Ishikawa (cell line): ENCODE results near the gene VPS26C.
A peak's percentile ranks its signal among the peaks of the same experiment; 100 is the strongest.

Experiments used
- CEBPB ChIP-seq: IDR thresholded peaks from 2 replicates; pipeline ENCODE4 v1.6.1; 2012
- CREB1 ChIP-seq: IDR thresholded peaks from 2 replicates; pipeline ENCODE4 v1.6.1; 2012; ENCODE audit warnings: low read depth
- EGR1 ChIP-seq: IDR thresholded peaks from 2 replicates; pipeline ENCODE4 v1.6.1; 2012
- EP300 ChIP-seq: IDR thresholded peaks from 2 replicates; pipeline ENCODE4 v1.6.1; 2012; ENCODE audit warnings: borderline replicate concordance
- FOXM1 ChIP-seq: IDR thresholded peaks from 2 replicates; pipeline ENCODE4 v1.6.1; 2012; ENCODE audit warnings: low read depth, borderline replicate concordance
- NFIC ChIP-seq: IDR thresholded peaks from 2 replicates; pipeline ENCODE4 v1.6.1; 2012
- RAD21 ChIP-seq: IDR thresholded peaks from 2 replicates; pipeline ENCODE4 v1.6.1; 2012; ENCODE audit warnings: low read depth
- REST ChIP-seq: IDR thresholded peaks from 2 replicates; pipeline ENCODE4 v1.6.1; 2012; ENCODE audit warnings: low read depth, mild to moderate bottlenecking
- TAF1 ChIP-seq: IDR thresholded peaks from 2 replicates; pipeline ENCODE4 v1.6.1; 2012; ENCODE audit warnings: low read depth, mild to moderate bottlenecking
- TCF12 ChIP-seq: IDR thresholded peaks from 2 replicates; pipeline ENCODE4 v1.6.1; 2012; ENCODE audit warnings: low read depth
- TEAD4 ChIP-seq: IDR thresholded peaks from 2 replicates; pipeline ENCODE4 v1.6.1; 2012
- YY1 ChIP-seq: IDR thresholded peaks from 2 replicates; pipeline ENCODE4 v1.6.1; 2012; ENCODE audit warnings: low read depth
- ZBTB7A ChIP-seq: IDR thresholded peaks from 2 replicates; pipeline ENCODE4 v1.6.1; 2012; ENCODE audit warnings: low read depth
- TF ChIP-seq, protein P1 (sequence below): IDR thresholded peaks from 2 replicates; pipeline ENCODE4 v1.6.1; 2012
- TF ChIP-seq, protein P2 (sequence below): IDR thresholded peaks from 2 replicates; pipeline ENCODE4 v1.6.1; 2012

Gene VPS26C

GRCh38 chr21:37267269-37268185 is at the start of gene VPS26C:
VPS26C (minus strand) TSS chr21:37267334; CDS start chr21:37267294, 40 bp downstream.
- TF ChIP-seq REST (no peak), EGR1 (no peak), TCF12 (peak; percentile 39; the same call in 1 of the 2 replicates), TEAD4 (peak; percentile 34; the same call in 1 of the 2 replicates), FOXM1 (no peak), CEBPB (no peak), EP300 (no peak; the same call in 1 of the 2 replicates), NFIC (peak; percentile 78), TAF1 (peak; percentile 48; the same call in 1 of the 2 replicates), CREB1 (peak; percentile 12; the same call in 1 of the 2 replicates), YY1 (no peak; the same call in 1 of the 2 replicates), RAD21 (peak; percentile 6; the same call in 1 of the 2 replicates), ZBTB7A (no peak)
- TF ChIP-seq, protein P1, sequence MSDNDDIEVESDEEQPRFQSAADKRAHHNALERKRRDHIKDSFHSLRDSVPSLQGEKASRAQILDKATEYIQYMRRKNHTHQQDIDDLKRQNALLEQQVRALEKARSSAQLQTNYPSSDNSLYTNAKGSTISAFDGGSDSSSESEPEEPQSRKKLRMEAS: peak; percentile 67
- TF ChIP-seq, protein P2, sequence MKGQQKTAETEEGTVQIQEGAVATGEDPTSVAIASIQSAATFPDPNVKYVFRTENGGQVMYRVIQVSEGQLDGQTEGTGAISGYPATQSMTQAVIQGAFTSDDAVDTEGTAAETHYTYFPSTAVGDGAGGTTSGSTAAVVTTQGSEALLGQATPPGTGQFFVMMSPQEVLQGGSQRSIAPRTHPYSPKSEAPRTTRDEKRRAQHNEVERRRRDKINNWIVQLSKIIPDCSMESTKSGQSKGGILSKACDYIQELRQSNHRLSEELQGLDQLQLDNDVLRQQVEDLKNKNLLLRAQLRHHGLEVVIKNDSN: peak; percentile 98

GRCh38 chr21:37300114-37300751 is 33.1 kb upstream of the VPS26C start:
- TF ChIP-seq EP300 (no peak), NFIC (no peak), ZBTB7A (no peak), TAF1 (no peak), FOXM1 (no peak), CREB1 (no peak)
- TF ChIP-seq, protein P2: no peak

- TF ChIP-seq FOXM1 (no peak), EGR1 (no peak), ZBTB7A (no peak), CEBPB (no peak), TAF1 (no peak), YY1 (no peak), EP300 (no peak), TEAD4 (no peak), RAD21 (no peak), NFIC (no peak), REST (no peak), TCF12 (no peak)
- TF ChIP-seq, protein P1: no peak
Measured at GRCh38 chr21:37297364-37297763, 30.2 kb upstream of the VPS26C start.

DNA sequence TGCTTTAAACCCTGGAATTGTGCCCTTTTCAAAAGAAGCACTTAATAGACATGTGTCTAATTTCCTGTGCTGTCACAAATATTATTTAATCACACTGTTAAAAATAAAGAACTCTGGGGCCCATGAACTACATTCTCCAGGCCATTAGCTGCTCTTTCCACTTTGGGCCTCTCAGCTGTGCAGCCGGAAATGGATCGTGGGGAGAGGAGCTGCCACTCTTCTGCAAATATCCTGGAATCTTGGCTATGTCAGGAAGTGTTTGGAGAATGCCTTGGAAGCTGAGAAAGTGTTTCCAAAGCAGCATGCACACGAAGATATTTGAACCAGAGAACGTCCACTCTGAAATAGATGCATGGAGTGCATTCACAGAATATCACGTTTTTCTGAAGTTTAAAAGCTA is 27.5 kb upstream of the VPS26C start:
- TF ChIP-seq REST (no peak), TEAD4 (no peak), TAF1 (no peak), RAD21 (no peak), YY1 (no peak), FOXM1 (no peak), EGR1 (no peak), TCF12 (no peak), CEBPB (no peak)
- TF ChIP-seq, protein P2: no peak
